ENCODE results near the gene AKAP7. TPM values are rescaled to one million over a fixed set of nuclear protein-coding genes. Genes with fewer than 3 reads are reported as not detected.

Gene AKAP7
- polyA plus RNA-seq, 1 donor from 2014 or later = 1.6 TPM

DNA sequence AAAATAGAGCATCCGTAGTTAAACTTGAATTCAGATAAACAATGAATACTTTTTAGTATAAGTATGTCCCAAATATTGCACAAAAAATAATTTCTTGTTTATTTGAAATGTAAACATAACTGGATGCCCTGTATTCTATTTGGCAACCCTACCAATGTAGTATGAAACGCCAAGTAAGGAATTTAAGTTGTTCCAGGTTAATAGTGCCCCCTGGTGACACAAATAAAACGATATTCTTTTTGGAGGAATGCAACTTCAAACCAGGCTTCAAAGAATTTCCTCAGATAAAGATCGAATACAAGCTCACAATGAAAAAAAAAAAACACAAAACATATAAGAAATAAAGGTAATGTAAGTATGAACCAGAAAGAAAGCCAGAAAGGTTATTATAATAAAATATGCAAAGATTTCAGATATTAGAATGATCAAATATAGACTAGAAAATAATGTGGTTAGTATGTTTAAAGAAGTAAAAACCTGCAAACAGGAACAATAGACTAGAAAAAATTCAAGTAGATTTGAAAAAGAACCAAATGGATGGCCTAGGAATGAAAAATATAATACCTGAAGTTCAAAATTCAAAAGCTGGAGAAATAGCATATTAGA lies 18.4 kb upstream of the AKAP7 start:
- TF ChIP-seq TAF1 (IDR thresholded peaks at IDR 0.05; ENCODE audit: low read depth) (no peak), RAD21 (conservative IDR thresholded peaks at IDR 0.05) (no peak), EZH2 (IDR thresholded peaks at IDR 0.05; ENCODE audit: borderline replicate concordance, insufficient read depth, low read length, poor library complexity, severe bottlenecking) (no peak), EP300 (conservative IDR thresholded peaks at IDR 0.05; ENCODE audit: poor library complexity, severe bottlenecking) (no peak), POLR2AphosphoS5 (IDR thresholded peaks at IDR 0.05) (no peak)
- TF ChIP-seq, protein P1, sequence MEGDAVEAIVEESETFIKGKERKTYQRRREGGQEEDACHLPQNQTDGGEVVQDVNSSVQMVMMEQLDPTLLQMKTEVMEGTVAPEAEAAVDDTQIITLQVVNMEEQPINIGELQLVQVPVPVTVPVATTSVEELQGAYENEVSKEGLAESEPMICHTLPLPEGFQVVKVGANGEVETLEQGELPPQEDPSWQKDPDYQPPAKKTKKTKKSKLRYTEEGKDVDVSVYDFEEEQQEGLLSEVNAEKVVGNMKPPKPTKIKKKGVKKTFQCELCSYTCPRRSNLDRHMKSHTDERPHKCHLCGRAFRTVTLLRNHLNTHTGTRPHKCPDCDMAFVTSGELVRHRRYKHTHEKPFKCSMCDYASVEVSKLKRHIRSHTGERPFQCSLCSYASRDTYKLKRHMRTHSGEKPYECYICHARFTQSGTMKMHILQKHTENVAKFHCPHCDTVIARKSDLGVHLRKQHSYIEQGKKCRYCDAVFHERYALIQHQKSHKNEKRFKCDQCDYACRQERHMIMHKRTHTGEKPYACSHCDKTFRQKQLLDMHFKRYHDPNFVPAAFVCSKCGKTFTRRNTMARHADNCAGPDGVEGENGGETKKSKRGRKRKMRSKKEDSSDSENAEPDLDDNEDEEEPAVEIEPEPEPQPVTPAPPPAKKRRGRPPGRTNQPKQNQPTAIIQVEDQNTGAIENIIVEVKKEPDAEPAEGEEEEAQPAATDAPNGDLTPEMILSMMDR (IDR thresholded peaks at IDR 0.05; ENCODE audit: poor library complexity, severe bottlenecking) = no peak
- Histone ChIP-seq H3K79me2 (replicated peaks; ENCODE audit: insufficient read depth, low read length) (no peaks in the 10 kb centered on the region), H3K4me3 (ENCODE audit: low read length) (no peak overlapping the region), H3K27me3 (ENCODE audit: insufficient read depth, low read depth, low read length) (no peaks in the 10 kb centered on the region), H3K4me2 (ENCODE audit: low read length) (no peak overlapping the region), H3K9me2 (ENCODE audit: insufficient read depth, low read length) (no peaks in the 10 kb centered on the region), H3K9me3 (ENCODE audit: low read length) (no peaks in the 10 kb centered on the region), H3K36me3 (ENCODE audit: insufficient read depth, low read length) (no peaks in the 10 kb centered on the region), H3K9ac (ENCODE audit: low read length) (no peak overlapping the region), H2AFZ (ENCODE audit: low read depth, low read length) (no peak overlapping the region), H3K27ac (ENCODE audit: low read length) (no peak overlapping the region), H4K20me1 (ENCODE audit: insufficient read depth) (no peaks in the 10 kb centered on the region), H3F3A (ENCODE audit: insufficient read depth, low read length, poor library complexity, severe bottlenecking) (no peaks in the 10 kb centered on the region)

DNA sequence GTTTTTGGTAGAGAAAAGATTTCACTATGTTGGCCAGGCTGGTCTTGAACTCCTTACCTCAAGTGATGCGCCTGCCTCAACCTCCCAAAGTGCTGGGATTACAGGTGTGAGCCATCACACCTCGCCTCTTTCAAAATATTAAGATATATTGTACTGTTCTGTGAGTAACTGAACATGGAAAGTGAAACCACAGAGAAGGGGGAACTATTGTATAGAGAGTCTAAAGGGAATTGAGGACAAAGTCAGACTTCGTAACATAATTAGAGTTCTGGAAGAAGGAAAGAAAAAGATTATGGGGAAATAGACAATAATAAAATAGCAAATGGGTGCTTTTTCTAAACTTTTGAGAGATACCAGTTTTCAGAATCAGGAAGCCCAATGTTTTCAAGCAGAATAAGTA lies 17.4 kb upstream of the AKAP7 start:
- H4K20me1 ChIP-seq (ENCODE audit: insufficient read depth) = no peaks in the 10 kb centered on the region
- no peak overlapping the region for H3K9ac ChIP-seq (ENCODE audit: low read length)
- H3K9me3 ChIP-seq (ENCODE audit: low read length) = no peaks in the 10 kb centered on the region
- no peaks in the 10 kb centered on the region for H3F3A ChIP-seq (ENCODE audit: insufficient read depth, low read length, poor library complexity, severe bottlenecking)
- H3K27me3 ChIP-seq (ENCODE audit: insufficient read depth, low read depth, low read length) = no peaks in the 10 kb centered on the region
- H3K79me2 ChIP-seq (replicated peaks; ENCODE audit: insufficient read depth, low read length) = no peaks in the 10 kb centered on the region
- no peaks in the 10 kb centered on the region for H3K36me3 ChIP-seq (ENCODE audit: insufficient read depth, low read length)
- no peak overlapping the region for H2AFZ ChIP-seq (ENCODE audit: low read depth, low read length)
- H3K9me2 ChIP-seq (ENCODE audit: insufficient read depth, low read length) = no peaks in the 10 kb centered on the region
- no peak overlapping the region for H3K27ac ChIP-seq (ENCODE audit: low read length)
- TF ChIP-seq, protein P1 (IDR thresholded peaks at IDR 0.05; ENCODE audit: poor library complexity, severe bottlenecking) = no peak
- no peak for TF ChIP-seq EZH2 (IDR thresholded peaks at IDR 0.05; ENCODE audit: borderline replicate concordance, insufficient read depth, low read length, poor library complexity, severe bottlenecking)
- no peak for TF ChIP-seq SMC3 (conservative IDR thresholded peaks at IDR 0.05; ENCODE audit: poor library complexity)
- TF ChIP-seq, protein P2, sequence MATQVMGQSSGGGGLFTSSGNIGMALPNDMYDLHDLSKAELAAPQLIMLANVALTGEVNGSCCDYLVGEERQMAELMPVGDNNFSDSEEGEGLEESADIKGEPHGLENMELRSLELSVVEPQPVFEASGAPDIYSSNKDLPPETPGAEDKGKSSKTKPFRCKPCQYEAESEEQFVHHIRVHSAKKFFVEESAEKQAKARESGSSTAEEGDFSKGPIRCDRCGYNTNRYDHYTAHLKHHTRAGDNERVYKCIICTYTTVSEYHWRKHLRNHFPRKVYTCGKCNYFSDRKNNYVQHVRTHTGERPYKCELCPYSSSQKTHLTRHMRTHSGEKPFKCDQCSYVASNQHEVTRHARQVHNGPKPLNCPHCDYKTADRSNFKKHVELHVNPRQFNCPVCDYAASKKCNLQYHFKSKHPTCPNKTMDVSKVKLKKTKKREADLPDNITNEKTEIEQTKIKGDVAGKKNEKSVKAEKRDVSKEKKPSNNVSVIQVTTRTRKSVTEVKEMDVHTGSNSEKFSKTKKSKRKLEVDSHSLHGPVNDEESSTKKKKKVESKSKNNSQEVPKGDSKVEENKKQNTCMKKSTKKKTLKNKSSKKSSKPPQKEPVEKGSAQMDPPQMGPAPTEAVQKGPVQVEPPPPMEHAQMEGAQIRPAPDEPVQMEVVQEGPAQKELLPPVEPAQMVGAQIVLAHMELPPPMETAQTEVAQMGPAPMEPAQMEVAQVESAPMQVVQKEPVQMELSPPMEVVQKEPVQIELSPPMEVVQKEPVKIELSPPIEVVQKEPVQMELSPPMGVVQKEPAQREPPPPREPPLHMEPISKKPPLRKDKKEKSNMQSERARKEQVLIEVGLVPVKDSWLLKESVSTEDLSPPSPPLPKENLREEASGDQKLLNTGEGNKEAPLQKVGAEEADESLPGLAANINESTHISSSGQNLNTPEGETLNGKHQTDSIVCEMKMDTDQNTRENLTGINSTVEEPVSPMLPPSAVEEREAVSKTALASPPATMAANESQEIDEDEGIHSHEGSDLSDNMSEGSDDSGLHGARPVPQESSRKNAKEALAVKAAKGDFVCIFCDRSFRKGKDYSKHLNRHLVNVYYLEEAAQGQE (IDR thresholded peaks at IDR 0.05; ENCODE audit: borderline replicate concordance) = no peak
- no peak for TF ChIP-seq MXI1 (conservative IDR thresholded peaks at IDR 0.05; ENCODE audit: poor library complexity, severe bottlenecking)
- TF ChIP-seq RAD21 (conservative IDR thresholded peaks at IDR 0.05) = no peak
- no peak for TF ChIP-seq EP300 (conservative IDR thresholded peaks at IDR 0.05; ENCODE audit: poor library complexity, severe bottlenecking)
- no peak for TF ChIP-seq POLR2AphosphoS5 (IDR thresholded peaks at IDR 0.05)
- no peak for TF ChIP-seq TAF1 (IDR thresholded peaks at IDR 0.05; ENCODE audit: low read depth)
- H3K4me2 ChIP-seq (ENCODE audit: low read length) = no peak overlapping the region
- no peak overlapping the region for H3K4me3 ChIP-seq (ENCODE audit: low read length)

All from neural cell (in vitro differentiated cells).